Prostate gland (tissue), 2 donors: ENCODE data around the gene MINPP1.

ENCODE experiments used
- CTCF ChIP-seq, 4 experiments: fragments of 200-600 bp in 2 of 4; fragments of 450-650 bp in 2 of 4; sonication (generic) in 2 of 4; IDR thresholded peaks; 1 replicate in 3 of 4; 2 replicates in 1 of 4; pipeline ENCODE4 v1.5.1; 2016 to 2019; ENCODE audit warnings: antibody characterized with exemption in 4 of 4, mild to moderate bottlenecking in 2 of 4, moderate library complexity in 2 of 4
- POLR2AphosphoS5 ChIP-seq: sonication (generic); formaldehyde crosslinking; IDR thresholded peaks from one replicate; pipeline ENCODE4 v1.6.1; 2017; ENCODE audit warnings: antibody characterized with exemption

GRCh38 chr10:87578842-87579401 is 74.2 kb downstream of the MINPP1 start:
- TF ChIP-seq CTCF (IDR thresholded peaks at IDR 0.05) (no peak), POLR2AphosphoS5 (no peak)
